NCI-H69 (cell line): Measurements from ENCODE around the gene ALDOA.
A peak's percentile ranks its signal among the peaks of the same experiment; 100 is the strongest.

Experiments
- DNase-seq: peaks from one replicate; lab custom pipeline; 2025; lab: John Stamatoyannopoulos, UW

The ALDOA gene

DNA sequence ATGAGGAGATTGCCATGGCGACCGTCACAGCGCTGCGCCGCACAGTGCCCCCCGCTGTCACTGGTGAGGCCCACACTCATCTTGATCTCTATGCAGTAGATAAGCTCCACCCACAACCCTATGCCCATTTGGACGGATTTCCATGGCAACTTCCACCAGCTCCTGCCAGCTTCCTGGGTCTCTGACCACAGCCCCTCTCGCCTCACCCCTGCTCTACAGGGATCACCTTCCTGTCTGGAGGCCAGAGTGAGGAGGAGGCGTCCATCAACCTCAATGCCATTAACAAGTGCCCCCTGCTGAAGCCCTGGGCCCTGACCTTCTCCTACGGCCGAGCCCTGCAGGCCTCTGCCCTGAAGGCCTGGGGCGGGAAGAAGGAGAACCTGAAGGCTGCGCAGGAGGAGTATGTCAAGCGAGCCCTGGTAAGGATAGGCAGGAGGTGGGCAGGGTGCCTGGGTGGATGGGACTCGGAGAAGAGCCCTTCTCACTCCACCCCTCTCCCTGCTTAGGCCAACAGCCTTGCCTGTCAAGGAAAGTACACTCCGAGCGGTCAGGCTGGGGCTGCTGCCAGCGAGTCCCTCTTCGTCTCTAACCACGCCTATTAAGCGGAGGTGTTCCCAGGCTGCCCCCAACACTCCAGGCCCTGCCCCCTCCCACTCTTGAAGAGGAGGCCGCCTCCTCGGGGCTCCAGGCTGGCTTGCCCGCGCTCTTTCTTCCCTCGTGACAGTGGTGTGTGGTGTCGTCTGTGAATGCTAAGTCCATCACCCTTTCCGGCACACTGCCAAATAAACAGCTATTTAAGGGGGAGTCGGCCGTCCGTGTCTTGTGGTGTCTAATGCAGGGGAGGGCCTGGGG is 4.3 kb downstream of the ALDOA start:
- no peak for DNase-seq

DNA sequence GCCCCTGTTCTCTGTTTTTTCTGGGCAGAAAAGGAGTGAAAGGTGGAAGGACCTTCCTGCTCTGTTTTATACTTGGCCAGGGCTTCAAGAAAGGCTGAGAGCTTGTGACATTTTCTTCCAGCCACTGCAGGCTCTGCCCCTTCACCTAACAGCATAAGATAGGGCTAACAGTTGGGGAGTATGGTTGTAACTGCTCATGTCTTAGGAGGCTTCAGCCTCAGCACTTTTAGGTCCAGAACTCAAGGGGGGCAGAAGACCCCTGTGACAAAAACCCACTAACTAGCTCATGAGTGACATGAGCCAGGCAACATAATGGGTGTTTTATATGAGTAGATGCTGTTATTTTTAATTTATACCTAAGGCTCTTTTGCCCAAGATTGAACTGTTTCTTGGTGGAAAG is 4.9 kb downstream of the ALDOA start:
- DNase-seq: no peak

DNA sequence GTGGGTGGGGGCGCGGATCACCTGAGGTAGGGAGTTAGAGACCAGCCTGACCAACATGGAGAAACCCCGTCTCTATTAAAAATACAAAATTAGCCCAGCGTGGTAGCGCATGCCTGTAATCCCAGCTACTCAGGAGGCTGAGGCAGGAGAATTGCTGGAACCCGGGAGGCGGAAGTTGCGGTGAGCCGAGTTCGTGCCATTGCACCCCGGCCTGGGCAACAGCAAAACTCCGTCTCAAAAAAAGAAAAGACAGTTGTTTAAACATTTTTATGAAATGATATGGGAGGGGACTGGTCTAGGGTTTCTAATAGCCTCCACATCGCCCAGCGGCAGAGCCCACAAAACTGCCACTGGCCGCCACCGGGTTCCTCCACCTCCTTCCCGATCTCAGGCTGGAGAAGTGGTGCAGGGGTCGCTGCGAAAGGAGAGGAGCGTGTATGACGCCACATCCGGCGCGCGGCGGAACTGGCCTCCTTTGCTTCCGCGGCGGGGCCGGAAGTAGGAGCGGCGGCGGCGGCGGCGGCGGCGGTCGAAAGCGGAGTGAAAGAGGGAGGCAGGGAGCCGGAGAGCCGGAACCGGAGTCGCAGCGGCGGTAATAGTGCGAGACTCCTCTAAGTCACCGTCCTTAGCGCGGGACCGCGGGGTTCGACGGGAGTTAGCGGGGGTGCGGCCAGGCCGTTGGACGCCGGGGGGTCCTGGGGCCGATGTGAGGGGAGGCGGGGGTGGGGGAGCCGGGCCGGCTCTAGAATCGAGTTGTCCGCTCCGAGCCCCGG is 10.1 kb downstream of the ALDOA start, which contains the start of gene PPP4C:
Gene PPP4C (plus strand): TSS at position 492 of the 773 bp plus-strand sequence. CDS start 384 bp downstream, outside the sequence.
- DNase-seq: peak; percentile 94

DNA sequence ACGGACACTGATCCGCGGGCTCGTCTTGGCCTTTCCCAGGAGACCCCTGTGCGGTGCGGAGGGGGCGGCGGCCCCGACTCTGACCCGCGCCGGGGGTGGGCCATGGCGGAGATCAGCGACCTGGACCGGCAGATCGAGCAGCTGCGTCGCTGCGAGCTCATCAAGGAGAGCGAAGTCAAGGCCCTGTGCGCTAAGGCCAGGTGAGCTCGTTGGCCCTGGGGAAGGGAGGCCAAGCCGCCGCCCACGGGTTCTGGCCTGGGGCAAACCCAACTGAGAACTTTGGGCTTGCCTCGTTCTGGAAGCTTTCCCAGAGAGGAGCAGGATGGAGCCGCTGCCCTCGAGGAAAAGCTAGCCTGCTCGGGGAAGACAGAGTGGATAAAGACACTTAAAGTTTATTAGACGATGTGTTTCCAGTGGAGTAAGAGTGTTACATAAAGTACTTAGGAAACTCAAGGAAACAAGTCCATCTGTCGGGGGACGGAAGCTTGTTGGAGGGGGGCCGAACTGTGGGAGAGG is 10.8 kb downstream of the ALDOA start:
- DNase-seq: no peak

DNA sequence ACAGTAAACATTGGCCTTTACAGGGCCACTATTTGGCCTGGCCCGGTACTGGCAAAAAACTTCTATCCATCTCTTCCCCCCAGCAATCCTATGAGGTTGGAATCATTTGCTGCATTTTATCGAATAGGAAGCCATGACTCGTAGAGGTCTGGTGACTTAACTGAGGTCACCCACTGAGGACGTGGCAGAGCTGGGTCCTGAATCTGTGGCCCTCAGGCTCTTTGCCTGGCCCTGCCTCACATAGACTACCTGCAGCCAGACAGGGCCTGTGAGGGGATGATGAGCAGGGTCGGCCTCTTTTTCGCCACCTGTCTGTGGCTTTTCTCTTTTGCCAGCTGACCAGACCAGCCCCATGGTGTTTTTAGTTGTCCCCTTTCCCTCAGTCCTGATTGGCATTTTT is 12.1 kb downstream of the ALDOA start:
- no peak for DNase-seq

DNA sequence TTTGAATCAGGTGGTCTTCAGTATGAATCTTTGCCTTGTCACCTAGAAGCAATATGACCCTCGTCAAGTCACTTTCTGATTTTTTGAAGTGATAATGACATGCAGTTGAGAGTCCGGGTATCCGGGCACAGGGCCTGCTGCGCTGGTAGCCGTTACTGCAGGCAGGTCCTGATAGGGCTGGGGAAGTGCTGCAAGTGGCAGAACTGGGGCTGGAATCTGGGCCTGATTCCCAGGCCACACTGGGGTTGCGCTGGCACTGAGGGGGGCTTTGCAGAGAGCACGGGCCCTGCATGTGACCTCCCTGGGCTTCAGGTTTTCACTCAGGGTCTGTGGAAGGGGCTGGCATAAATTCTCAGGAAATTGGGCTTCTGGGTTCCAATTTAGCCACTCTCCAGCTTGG is 13.2 kb downstream of the ALDOA start:
- DNase-seq: no peak

DNA sequence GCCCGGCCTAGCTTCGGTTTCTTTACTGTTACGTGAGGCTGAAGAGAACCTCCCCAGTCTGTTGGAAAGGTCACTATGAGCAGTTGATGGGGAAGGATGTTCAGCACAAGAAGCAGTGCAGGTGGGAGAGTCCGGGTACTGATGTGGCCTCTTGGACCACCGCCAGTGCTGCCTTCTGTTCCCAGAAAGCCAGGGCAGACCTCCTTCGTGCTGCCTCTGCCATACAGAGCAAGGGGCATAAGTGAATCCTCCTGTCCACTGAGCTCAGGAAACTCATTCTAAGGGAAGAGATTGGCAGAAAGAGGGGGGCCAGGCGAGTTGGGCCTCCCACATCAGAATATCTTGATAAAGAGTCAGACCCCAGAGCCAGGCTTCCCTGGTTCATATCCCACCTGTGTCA is 13.9 kb downstream of the ALDOA start:
- no peak for DNase-seq

DNA sequence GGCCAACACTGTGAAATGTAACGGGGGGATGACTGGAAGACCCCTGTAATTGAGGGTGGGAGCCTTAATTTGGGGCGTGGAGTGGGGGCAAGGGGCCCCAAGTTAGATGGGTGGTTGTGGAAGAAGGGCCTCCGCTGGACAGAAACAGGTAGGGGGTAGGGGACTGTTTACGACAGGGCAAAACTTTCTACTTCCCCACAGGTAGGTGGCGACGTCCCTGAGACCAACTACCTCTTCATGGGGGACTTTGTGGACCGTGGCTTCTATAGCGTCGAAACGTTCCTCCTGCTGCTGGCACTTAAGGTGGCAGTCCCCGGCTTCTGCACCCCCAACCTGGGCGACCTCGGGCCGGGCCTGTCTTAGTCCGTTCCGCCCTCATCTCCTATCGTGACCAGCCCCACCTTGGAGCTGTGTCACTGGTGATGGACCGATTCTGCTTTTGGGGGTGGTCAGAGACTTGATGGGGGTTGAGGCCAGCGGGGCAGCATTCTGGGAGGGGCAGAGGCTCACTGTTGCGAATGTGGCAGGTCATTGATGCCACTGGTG is 17.1 kb downstream of the ALDOA start:
- DNase-seq: no peak

DNA sequence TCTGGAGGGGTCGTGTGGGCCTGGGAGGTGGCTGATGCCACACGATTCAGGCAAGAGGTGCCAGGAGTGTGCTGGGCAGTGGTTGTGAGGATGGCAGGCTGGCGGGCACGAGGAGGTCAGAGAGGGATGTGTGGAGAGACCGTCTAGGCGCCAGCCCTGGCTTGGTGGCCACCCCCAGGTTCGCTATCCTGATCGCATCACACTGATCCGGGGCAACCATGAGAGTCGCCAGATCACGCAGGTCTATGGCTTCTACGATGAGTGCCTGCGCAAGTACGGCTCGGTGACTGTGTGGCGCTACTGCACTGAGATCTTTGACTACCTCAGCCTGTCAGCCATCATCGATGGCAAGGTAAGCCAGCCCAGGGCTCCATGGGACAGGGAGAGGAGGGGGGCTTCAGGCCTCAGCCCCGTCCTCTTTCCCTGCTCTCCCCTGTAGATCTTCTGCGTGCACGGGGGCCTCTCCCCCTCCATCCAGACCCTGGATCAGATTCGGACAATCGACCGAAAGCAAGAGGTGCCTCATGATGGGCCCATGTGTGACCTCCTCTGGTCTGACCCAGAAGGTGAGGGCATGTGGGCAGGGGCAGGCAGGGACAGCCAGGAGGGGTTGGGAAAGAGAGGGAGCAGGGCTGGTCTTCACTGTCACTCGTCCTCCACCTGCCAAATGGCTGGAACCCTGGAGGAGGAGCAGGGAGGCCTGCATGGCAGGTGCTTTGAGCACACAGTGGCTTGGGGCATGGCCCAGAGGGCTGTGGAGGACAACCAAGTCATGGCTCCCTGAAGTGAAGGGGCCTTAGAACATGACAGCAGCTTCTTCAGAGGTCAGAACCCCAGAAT is 17.9 kb downstream of the ALDOA start:
- DNase-seq: no peak

DNA sequence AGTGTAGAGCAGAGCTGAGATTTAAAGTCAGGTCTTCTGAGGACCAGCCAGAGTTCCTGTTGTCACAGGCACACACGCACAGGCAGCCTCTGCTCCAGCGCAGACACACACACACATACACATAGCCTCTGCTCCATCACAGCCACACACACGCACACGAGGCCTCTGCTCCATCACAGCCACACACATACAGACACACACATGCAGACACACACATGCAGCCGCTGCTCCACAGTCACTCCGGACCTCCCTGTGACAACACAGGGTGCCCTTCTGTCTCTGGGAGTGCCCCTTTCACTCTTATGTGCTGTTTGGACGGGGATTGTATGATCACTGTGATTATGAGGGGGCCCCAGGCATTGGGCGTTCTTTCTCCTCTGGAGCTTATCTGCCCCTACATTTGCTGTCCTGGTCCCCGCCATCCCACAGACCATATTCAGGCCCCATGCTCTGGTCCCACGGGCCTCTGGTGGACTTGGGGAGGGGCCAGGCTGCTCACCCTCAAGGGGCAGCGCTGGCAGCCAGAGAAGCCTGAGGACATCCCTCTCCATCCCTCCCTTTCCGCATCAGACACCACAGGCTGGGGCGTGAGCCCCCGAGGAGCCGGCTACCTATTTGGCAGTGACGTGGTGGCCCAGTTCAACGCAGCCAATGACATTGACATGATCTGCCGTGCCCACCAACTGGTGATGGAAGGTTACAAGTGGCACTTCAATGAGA is 18.7 kb downstream of the ALDOA start:
- no peak for DNase-seq

DNA sequence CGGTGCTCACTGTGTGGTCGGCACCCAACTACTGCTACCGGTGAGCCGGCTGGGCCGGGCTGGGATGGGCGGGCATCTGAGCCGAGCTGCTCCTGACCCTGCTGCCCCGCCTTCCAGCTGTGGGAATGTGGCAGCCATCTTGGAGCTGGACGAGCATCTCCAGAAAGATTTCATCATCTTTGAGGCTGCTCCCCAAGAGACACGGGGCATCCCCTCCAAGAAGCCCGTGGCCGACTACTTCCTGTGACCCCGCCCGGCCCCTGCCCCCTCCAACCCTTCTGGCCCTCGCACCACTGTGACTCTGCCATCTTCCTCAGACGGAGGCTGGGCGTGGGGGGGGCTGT is 19.2 kb downstream of the ALDOA start:
- DNase-seq: no peak

DNA sequence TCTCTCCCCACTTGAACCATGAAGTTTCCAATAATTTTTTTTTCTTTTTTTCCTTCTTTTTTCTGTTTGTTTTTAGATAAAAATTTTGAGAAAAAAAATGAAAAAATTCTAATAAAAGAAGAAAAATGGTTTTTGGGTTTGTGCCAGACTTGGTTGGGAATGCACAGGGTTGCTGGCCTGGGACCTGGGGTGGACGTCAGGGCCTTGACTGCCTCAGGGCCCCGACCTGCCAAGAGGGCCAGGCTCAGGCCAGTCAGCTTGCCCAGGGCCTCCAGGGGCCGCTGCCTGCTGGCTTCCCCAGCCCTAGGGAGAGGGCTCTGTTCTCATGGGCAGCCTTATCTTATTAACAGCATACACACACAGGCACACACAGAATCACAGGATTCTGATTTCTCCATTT is 19.7 kb downstream of the ALDOA start:
- no peak for DNase-seq

DNA sequence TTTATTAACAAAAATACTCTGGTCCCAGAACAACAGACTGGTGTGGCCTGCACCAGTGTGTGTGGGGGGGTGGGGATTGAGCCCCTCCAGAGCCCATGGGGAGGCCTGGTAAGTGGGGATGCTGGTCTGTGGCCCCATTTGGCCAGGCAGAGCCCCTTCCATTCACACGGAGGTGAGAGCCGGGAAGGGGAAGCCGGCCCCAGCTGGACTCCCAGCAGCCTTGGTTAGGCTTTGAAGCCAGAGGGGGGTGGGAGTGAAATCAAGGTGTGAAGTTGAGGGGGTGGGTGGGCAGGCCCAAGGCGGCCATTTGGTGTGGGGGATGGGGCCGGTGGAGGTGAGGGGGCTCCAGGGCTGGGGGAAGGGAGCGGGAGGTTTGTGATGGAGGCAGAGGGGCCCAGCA is 20.3 kb downstream of the ALDOA start:
- DNase-seq: no peak

DNA sequence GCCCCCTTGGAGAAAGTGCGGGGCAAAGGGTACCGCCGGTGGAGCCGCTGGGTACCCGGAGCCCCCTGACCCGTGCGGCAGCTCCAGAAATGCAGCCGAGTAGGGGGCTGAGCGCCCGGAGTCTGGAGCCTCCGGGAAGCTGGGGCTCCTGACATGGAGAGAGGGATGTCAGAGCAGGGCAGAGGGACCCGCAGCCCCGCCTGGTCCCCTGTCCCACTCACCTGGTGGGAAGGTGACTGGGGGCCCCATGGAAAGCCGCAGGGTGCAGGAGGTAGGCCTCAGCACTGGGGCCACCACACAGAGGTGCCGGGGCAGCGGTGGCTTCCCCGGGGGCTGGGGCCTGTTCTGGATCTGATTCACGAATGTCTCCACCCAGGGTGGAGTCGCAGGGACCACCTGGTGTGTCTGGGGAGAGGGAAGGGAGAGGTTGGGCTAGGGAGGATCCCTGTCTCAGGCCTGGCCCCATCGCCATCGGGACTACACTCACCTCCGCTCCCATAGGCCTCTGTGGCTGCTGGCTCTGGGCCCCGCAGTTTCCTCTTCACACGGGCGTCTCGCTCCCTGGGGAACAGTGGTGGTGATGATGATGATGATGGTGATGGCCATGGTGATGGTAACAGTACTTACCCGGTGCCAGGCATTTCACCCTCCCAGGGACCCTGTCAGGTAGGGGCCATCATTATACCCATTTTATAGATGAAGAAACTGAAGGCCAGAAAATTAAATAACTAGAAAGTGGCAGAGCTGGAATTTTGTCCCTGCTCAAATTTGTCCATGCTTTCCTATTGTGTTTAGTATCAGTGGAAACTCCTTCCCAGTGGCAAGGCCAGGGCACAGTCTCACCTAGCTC is 21.0 kb downstream of the ALDOA start:
- DNase-seq: no peak

DNA sequence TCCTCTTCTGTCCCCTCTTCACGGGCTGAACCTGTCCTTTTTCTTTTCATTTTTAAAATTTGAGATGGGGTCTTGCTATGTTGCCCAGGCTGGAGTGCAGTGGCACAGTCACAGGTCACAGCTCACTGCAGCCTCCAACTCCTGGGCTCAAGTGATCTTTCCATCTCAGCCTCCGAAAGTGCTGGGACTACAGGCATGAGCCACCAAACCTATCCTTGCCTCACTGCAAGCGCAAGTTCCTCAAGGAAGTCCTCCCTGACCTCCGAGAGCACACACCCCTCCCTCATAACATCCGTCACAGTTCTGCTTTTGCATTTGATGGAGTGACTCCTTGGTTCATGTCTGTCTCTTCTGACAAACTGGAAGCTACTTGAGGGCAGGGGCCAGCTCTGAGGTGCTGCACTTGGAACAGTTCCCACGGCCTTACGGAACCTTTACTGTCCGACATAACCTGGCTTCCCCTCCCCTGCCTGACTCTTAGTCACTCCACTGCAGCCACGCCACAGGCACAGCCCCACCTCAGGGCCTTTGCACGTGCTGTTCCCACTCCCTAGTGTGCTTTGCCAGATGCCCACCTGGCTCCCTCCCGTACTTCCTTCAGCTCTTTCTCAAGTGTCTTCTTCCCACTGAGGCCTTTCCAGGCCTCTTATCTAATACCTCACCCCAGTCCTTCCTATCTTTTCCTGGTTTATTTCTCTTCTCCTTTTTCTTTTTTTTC is 21.8 kb downstream of the ALDOA start:
- DNase-seq: no peak

DNA sequence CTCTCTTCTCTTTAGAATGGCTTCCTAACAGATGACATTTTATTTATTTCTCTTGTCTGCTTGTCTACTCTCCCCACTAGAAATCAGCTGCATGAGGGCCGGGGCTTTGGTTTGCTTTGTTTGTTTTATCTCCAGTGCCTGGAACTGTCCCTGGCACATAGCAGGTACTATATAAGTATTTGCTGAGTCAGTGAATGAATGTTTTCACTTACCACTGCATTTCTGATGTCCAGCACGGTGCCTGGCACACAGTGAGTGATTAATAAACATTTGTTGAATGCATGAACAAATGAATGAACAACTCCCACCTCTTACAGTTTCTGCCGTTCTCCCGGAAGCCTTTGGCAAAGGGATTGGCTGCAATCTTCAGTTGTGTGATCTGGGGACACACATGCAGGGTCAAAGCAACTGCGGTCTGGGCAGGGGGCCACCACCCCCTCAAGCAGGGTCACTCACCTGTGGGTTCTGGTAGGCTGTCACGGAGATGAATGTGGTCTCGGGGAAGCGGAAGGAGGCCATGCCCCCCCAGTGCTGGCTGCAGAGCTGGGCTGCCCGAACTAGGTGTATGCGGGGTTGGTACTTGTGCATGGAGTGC is 22.8 kb downstream of the ALDOA start:
- no peak for DNase-seq

DNA sequence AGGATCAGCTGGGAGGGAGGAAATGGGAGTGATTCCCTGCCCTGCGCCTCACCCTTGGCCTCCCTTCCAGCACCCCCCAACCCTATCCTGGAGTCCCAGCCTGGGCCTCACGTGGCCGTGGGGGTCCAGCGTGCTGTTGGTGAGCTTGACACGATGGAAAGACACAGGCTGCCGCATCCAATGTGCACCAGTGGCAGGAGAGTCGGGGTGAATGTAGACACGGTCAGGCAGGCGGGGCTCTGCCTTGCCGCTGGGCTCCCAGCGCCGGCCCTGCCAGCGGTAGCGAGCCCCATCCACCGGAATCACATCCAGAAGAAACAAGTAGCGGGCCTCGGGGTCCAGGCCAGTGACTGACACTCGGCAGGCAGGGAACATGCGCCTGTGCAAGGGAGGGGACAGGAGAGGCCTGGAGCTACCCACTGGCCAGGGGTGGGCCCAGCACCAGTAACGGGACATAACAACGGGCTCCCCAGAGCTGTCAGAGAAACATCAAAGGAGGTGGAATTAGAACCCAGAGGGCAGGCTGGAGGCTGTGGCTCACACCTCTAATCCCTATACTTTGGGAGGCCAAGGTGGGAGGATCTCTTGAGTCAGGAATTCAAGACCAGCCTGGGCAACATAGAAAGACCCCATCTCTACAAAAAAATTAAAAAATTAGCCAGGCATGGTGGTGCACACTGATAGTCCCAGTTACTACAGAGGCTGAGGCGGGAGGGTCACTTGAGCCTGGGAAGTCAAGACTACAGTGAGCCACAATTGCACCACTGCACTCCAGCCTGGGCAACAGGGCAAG is 23.5 kb downstream of the ALDOA start:
- no peak for DNase-seq

DNA sequence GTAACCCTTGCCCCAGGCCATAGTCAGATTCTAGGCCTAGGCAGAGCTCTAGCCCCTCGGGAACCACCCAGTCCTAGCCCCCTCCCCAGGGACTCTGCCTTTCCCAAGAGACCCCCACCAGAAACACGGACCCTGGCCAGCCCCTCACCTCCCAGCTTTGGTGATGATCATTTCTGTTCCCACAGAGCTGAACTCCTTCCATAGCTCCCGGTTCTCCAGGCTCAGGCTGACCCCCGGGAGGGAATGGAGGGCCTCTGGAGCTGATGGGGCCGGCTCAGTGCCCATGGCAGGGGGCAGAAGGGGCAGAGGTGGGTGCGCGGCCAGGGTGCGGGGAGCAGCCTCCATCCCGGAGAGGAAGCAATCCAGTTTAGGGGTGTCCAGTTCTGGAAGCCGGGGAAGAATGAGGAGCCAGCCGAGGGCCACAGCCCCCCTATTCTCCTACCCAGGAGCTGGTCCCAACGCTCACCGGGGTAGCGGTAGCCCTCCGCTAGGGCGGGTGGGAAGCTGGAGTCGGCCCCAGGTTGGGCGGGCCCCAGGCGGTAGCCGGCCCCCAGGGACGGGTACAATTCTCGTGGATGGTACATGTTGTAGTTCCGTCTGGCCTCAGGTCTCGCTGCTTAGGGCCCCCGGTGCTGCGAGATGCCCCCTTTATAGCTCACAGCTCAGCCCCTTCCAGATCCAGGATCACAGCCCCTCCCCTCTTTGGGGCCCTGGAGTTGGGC is 25.2 kb downstream of the ALDOA start:
- no peak for DNase-seq
